ENCODE results near the gene STAT5B. TPM values are rescaled to one million over a fixed set of nuclear protein-coding genes. Genes with fewer than 3 reads are reported as not detected.
A peak's percentile ranks its signal among the peaks of the same experiment; 100 is the strongest.

Gene STAT5B
- total and polyA plus RNA-seq, 2 of the 13 experiments (the other 11 are each of a cell fraction or from before 2014, with no cell fraction given), result 21.0 to 42.8 TPM

- TF ChIP-seq ATRX (CRISPR knock-in tag; IDR thresholded peaks at IDR 0.05; ENCODE audit: borderline replicate concordance), result no peak
- peak; percentile 62; the same call in 1 of the 2 replicates for TF ChIP-seq GFI1 (CRISPR knock-in tag; IDR thresholded peaks at IDR 0.05; ENCODE audit: borderline replicate concordance)
- peak; percentile 64; the same call in 1 of the 2 replicates for TF ChIP-seq RELA (CRISPR knock-in tag; IDR thresholded peaks at IDR 0.05)
- TF ChIP-seq GTF3A (CRISPR knock-in tag; conservative IDR thresholded peaks at IDR 0.05), result no peak; the same call in 1 of the 2 replicates
- TF ChIP-seq SMARCC2 (IDR thresholded peaks at IDR 0.05), result no peak
- no peak for TF ChIP-seq CCAR2 (optimal IDR thresholded peaks at IDR 0.05; ENCODE audit: low read depth, low read length)
- TF ChIP-seq KAT8 (CRISPR knock-in tag; IDR thresholded peaks at IDR 0.05), result no peak; the same call in none of the 2 replicates
- no peak for TF ChIP-seq ZFP36 (IDR thresholded peaks at IDR 0.05; ENCODE audit: borderline replicate concordance, low read depth, low read length, partially characterized antibody)
- TF ChIP-seq ZNF501 (CRISPR knock-in tag; IDR thresholded peaks at IDR 0.05), result no peak
- TF ChIP-seq ZNF205 (CRISPR knock-in tag; IDR thresholded peaks at IDR 0.05), result peak; percentile 68; the same call in 1 of the 2 replicates
- no peak for TF ChIP-seq TEAD2 (CRISPR knock-in tag; IDR thresholded peaks at IDR 0.05)
- TF ChIP-seq CBX5 (CRISPR knock-in tag; IDR thresholded peaks at IDR 0.05; ENCODE audit: borderline replicate concordance), result peak; percentile 86
- TF ChIP-seq, protein P1, sequence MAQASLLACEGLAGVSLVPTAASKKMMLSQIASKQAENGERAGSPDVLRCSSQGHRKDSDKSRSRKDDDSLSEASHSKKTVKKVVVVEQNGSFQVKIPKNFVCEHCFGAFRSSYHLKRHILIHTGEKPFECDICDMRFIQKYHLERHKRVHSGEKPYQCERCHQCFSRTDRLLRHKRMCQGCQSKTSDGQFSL (CRISPR knock-in tag; IDR thresholded peaks at IDR 0.05), result no peak
- TF ChIP-seq ZNF543 (CRISPR knock-in tag; IDR thresholded peaks at IDR 0.05), result peak; percentile 68; the same call in 1 of the 2 replicates
- TF ChIP-seq ZNF792 (CRISPR knock-in tag; IDR thresholded peaks at IDR 0.05), result peak; percentile 80; the same call in 1 of the 2 replicates
- TF ChIP-seq, protein P2, sequence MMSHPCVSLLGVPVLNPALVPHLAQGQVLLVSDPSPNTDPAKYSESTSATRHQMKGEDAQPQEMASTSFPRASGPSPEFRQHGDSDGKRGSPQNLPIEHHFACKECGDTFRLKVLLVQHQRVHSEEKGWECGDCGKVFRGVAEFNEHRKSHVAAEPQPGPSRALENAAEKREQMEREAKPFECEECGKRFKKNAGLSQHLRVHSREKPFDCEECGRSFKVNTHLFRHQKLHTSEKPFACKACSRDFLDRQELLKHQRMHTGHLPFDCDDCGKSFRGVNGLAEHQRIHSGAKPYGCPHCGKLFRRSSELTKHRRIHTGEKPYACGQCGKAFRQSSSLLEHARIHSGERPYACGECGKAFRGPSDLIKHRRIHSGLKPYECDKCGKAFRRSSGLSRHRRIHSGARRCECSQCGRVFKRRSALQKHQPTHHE (CRISPR knock-in tag; IDR thresholded peaks at IDR 0.05; ENCODE audit: borderline replicate concordance), result no peak
- 0 out of 2 replicates have a peak, but pooled peaks have one; percentile 57 for TF ChIP-seq PRMT3 (CRISPR knock-in tag; IDR thresholded peaks at IDR 0.05; ENCODE audit: borderline replicate concordance, low read depth)
- TF ChIP-seq HNRNPUL1 (IDR thresholded peaks at IDR 0.05; ENCODE audit: low read depth, low read length), result no peak
- TF ChIP-seq MATR3 (CRISPR knock-in tag; IDR thresholded peaks at IDR 0.05), result no peak
- TF ChIP-seq EHMT2 (IDR thresholded peaks at IDR 0.05; ENCODE audit: borderline replicate concordance, low read depth, low read length), result no peak
- no peak for TF ChIP-seq SMARCE1 (IDR thresholded peaks at IDR 0.05; ENCODE audit: borderline replicate concordance)
- peak; percentile 95 for TF ChIP-seq XRCC5 (optimal IDR thresholded peaks at IDR 0.05; ENCODE audit: low read length)
- peak; percentile 74 for TF ChIP-seq ZNF230 (CRISPR knock-in tag; IDR thresholded peaks at IDR 0.05)
- TF ChIP-seq NR2F6 (IDR thresholded peaks at IDR 0.05), result peak; percentile 33; the same call in 1 of the 2 replicates
- peak; percentile 71; the same call in 1 of the 2 replicates for TF ChIP-seq NR2F6 (CRISPR knock-in tag; IDR thresholded peaks at IDR 0.05)
- peak; percentile 59; the same call in 1 of the 2 replicates for TF ChIP-seq REPIN1 (CRISPR knock-in tag; IDR thresholded peaks at IDR 0.05; ENCODE audit: borderline replicate concordance, low read depth)
- TF ChIP-seq HOXA5 (CRISPR knock-in tag; IDR thresholded peaks at IDR 0.05), result peak; percentile 74
- no peak for TF ChIP-seq ZNF20 (CRISPR knock-in tag; IDR thresholded peaks at IDR 0.05)
- no peak for TF ChIP-seq ZSCAN20 (CRISPR knock-in tag; IDR thresholded peaks at IDR 0.05; ENCODE audit: borderline replicate concordance)
- TF ChIP-seq FOXP1 (IDR thresholded peaks at IDR 0.05), result no peak
- TF ChIP-seq FOXP1 (CRISPR knock-in tag; IDR thresholded peaks at IDR 0.05), result no peak
- no peak for TF ChIP-seq SRF (IDR thresholded peaks at IDR 0.05; ENCODE audit: low read depth, low read length)
- no peak for TF ChIP-seq NCOA5 (CRISPR knock-in tag; IDR thresholded peaks at IDR 0.05)
- no peak for TF ChIP-seq ZNF282 (IDR thresholded peaks at IDR 0.05; ENCODE audit: partially characterized antibody)
Measured at GRCh38 chr17:42312285-42313130, 36.3 kb upstream of the STAT5B start (continued).
